K562 (cell line): ENCODE data around the gene UBE2H. TPM values are rescaled to one million over a fixed set of nuclear protein-coding genes. Genes with fewer than 3 reads are reported as not detected.

Experiments used
- ARID4B ChIP-seq: sonication (generic); formaldehyde crosslinking; IDR thresholded peaks from 2 replicates; pipeline ENCODE4 v1.8.0; 2022; ENCODE audit warnings: mild to moderate bottlenecking, missing genetic modification reagents
- BCOR ChIP-seq: fragments of 450-650 bp; IDR thresholded peaks from 2 replicates; pipeline ENCODE4 v1.6.1; 2016
- CBX8 ChIP-seq: fragments of 200-600 bp; sonication (generic); IDR thresholded peaks from 2 replicates; pipeline ENCODE4 v1.6.1; 2012; ENCODE audit warnings: borderline replicate concordance, mixed run types, low read depth, mild to moderate bottlenecking, moderate library complexity, mixed read lengths, low read length, control low read depth, inconsistent platforms; ENCODE audit not compliant: poor library complexity, severe bottlenecking; ENCODE audit errors: extremely low read depth
- FOXA1 ChIP-seq: fragments of 450-650 bp; IDR thresholded peaks from 2 replicates; pipeline ENCODE4 v1.6.1; 2016; ENCODE audit warnings: mild to moderate bottlenecking, borderline replicate concordance
- GATAD2A ChIP-seq: fragments of 450-650 bp; IDR thresholded peaks from 2 replicates; pipeline ENCODE4 v1.6.1; 2017
- KDM5B ChIP-seq: fragments of 200-600 bp; sonication (generic); IDR thresholded peaks from 2 replicates; pipeline ENCODE4 v1.6.1; 2012; ENCODE audit warnings: low read depth, mild to moderate bottlenecking, moderate library complexity, low read length, control low read depth, inconsistent platforms; ENCODE audit not compliant: insufficient replicate concordance
- MAFF ChIP-seq: IDR thresholded peaks from 2 replicates; pipeline ENCODE4 v1.6.1; 2012; ENCODE audit warnings: low read length, improper control_type of control experiment
- MCM5 ChIP-seq: fragments of 450-650 bp; IDR thresholded peaks from 2 replicates; pipeline ENCODE4 v1.6.1; 2016; ENCODE audit warnings: low read depth
- MTA2 ChIP-seq: fragments of 450-650 bp; IDR thresholded peaks from 2 replicates; pipeline ENCODE4 v1.6.1; 2016; ENCODE audit warnings: low read depth
- PRDM10 ChIP-seq: fragments of 450-650 bp; IDR thresholded peaks from 2 replicates; pipeline ENCODE4 v1.6.1; 2018; ENCODE audit not compliant: partially characterized antibody
- RBM25 ChIP-seq: fragments of 200-400 bp; formaldehyde crosslinking; IDR thresholded peaks from 2 replicates; pipeline ENCODE4 v1.6.1; 2018; ENCODE audit warnings: low read length, low read depth, moderate library complexity; ENCODE audit not compliant: severe bottlenecking
- RCOR1 ChIP-seq, 2 experiments: IDR thresholded peaks; 2 replicates each; pipeline ENCODE4 v1.6.1; 2012; ENCODE audit warnings: low read depth in 2 of 2, low read length in 2 of 2, borderline replicate concordance in 1 of 2, improper control_type of control experiment in 1 of 2
- SMAD2 ChIP-seq: fragments of 150-350 bp; IDR thresholded peaks from 2 replicates; pipeline ENCODE4 v1.6.1; 2014; ENCODE audit warnings: low read depth, mild to moderate bottlenecking, low read length
- SNAPC5 ChIP-seq: fragments of 250-450 bp; sonication (Bioruptor Pico); IDR thresholded peaks from 2 replicates; pipeline ENCODE4 v1.8.0; 2021; ENCODE audit warnings: moderate library complexity, mild to moderate bottlenecking, inconsistent platforms
- SRSF9 ChIP-seq: fragments of 200-400 bp; formaldehyde crosslinking; IDR thresholded peaks from 2 replicates; pipeline ENCODE4 v1.6.1; 2017; ENCODE audit warnings: low read depth, low read length, borderline replicate concordance
- STAT5B ChIP-seq: fragments of 250-450 bp; sonication (Bioruptor Pico); IDR thresholded peaks from 2 replicates; pipeline ENCODE4 v1.8.0; 2021; ENCODE audit warnings: mild to moderate bottlenecking, inconsistent platforms
- TCF15 ChIP-seq: fragments of 250-450 bp; sonication (Bioruptor Pico); IDR thresholded peaks from 2 replicates; pipeline ENCODE4 v1.8.0; 2022; ENCODE audit warnings: moderate library complexity, mild to moderate bottlenecking, inconsistent platforms
- TEAD2 ChIP-seq: fragments of 450-650 bp; IDR thresholded peaks from 2 replicates; pipeline ENCODE4 v1.6.1; 2016; ENCODE audit warnings: missing genetic modification characterization, control low read depth, missing compliant biosample characterization
- ZNF696 ChIP-seq: fragments of 250-450 bp; sonication (Bioruptor Pico); conservative IDR thresholded peaks from 2 replicates; pipeline ENCODE4 v1.4.0; 2020; ENCODE audit warnings: mild to moderate bottlenecking, moderate library complexity
- ZNF778 ChIP-seq: fragments of 450-650 bp; formaldehyde crosslinking; IDR thresholded peaks from 2 replicates; pipeline ENCODE4 v1.4.0; 2020; ENCODE audit warnings: mild to moderate bottlenecking, moderate library complexity
- polyA plus RNA-seq, 8 experiments: library from polyadenylated mRNA; depleted of rRNA in 4 of 8; stranded (reverse) in 5 of 8; unstranded in 3 of 8; fragments of >200 nt; fragmentation: Nextera tagmentation in 2 of 8; fragmentation: Illumina TruSeq in 1 of 8; extraction: Ambion mirVana in 2 of 8; extraction: Trizol in 1 of 8; gene quantifications; 2 replicates each; pipeline versions ENCODE4 v1.2.1 to v1.2.3, GENCODE V29; 2011 to 2014; ENCODE audit warnings: inconsistent platforms in 1 of 8, missing spikeins in 1 of 8
- total RNA-seq, 7 experiments: library from RNA; depleted of rRNA in 6 of 7; stranded (reverse); fragments of >200 nt in 6 of 7; fragmentation: Illumina TruSeq in 2 of 7; extraction: Trizol in 2 of 7; gene quantifications; 2 replicates each; pipeline versions ENCODE4 v1.2.1 to v1.2.3, GENCODE V29; 2011 to 2021; ENCODE audit warnings: low replicate concordance in 1 of 7

The UBE2H gene
- total and polyA plus RNA-seq, 9 of the 15 experiments (the other 6 are each of a cell fraction or from before 2014, with no cell fraction given): 6.3 to 33.0 (median 13.3) TPM

GRCh38 chr7:129825209-129825970 is 127.4 kb downstream of the UBE2H start (continued):
- TF ChIP-seq MTA2: no peak
- TF ChIP-seq SNAPC5 (CRISPR knock-in tag): no peak
- no peak for TF ChIP-seq MAFF
- peak; percentile 16 for TF ChIP-seq PRDM10
- no peak for TF ChIP-seq RBM25
- no peak for TF ChIP-seq MCM5
- TF ChIP-seq TCF15 (CRISPR knock-in tag): no peak
- TF ChIP-seq BCOR: no peak; the same call in 1 of the 2 replicates
- peak; percentile 75; the same call in 1 of the 2 replicates for TF ChIP-seq GATAD2A
- no peak for TF ChIP-seq SMAD2
- TF ChIP-seq ARID4B: peak; percentile 73; the same call in 1 of the 2 replicates
- no peak for TF ChIP-seq ZNF696 (CRISPR knock-in tag)
- no peak for TF ChIP-seq ZNF778
- no peak for TF ChIP-seq CBX8
- TF ChIP-seq RCOR1 (IDR thresholded peaks at IDR 0.05; ENCODE audit: borderline replicate concordance in 1 of 2, low read depth in 2 of 2, low read length in 2 of 2): no peak
- no peak for TF ChIP-seq SRSF9
- TF ChIP-seq KDM5B: no peak
- TF ChIP-seq FOXA1: no peak
- TF ChIP-seq TEAD2 (tag): no peak
- TF ChIP-seq STAT5B (CRISPR knock-in tag): no peak
